HG03521 (cell line): ENCODE results near the gene AFMID.
A peak's percentile ranks its signal among the peaks of the same experiment; 100 is the strongest.
"Not testable (repeated sequence)": the region's sequence is repeated elsewhere in the genome, so short reads cannot be mapped to it uniquely, and the experiment has no call there.

Experiments used
- ATAC-seq: cut with Tn5 transposase; IDR thresholded peaks from one replicate; pipeline ENCODE4 v1.9.1; 2021; ENCODE audit warnings: mild to moderate bottlenecking, moderate library complexity; ENCODE audit not compliant: unreplicated experiment

The AFMID gene

GRCh38 chr17:78151514-78152008 lies 35.6 kb upstream of the AFMID start:
- no peak for ATAC-seq

- ATAC-seq = peak; percentile 41
Measured at GRCh38 chr17:78154903-78155811, 32.0 kb upstream of the AFMID start.

- ATAC-seq = no peak
Measured at GRCh38 chr17:78159575-78160158, 27.5 kb upstream of the AFMID start.

GRCh38 chr17:78163881-78164747 lies 23.0 kb upstream of the AFMID start:
- ATAC-seq = no peak

GRCh38 chr17:78164748-78165607 lies 22.2 kb upstream of the AFMID start:
- ATAC-seq = no peak

- ATAC-seq = no peak
Measured at GRCh38 chr17:78166416-78166815, 20.7 kb upstream of the AFMID start.

- peak; percentile 49 for ATAC-seq
Measured at GRCh38 chr17:78168242-78168902, 18.8 kb upstream of the AFMID start, which contains the start of gene SYNGR2. SYNGR2 (plus strand) TSS chr17:78168581; CDS start chr17:78168617, 36 bp downstream.

GRCh38 chr17:78168903-78169793 lies 18.0 kb upstream of the AFMID start:
- ATAC-seq = no peak

GRCh38 chr17:78170692-78171590 lies 16.2 kb upstream of the AFMID start:
- no peak for ATAC-seq

- ATAC-seq = not testable (repeated sequence)
Measured at GRCh38 chr17:78171591-78172248, 15.4 kb upstream of the AFMID start.

GRCh38 chr17:78172249-78173051 lies 14.7 kb upstream of the AFMID start:
- ATAC-seq = no peak

- peak; percentile 33 for ATAC-seq
Measured at GRCh38 chr17:78173097-78173715, 14.0 kb upstream of the AFMID start.

- no peak for ATAC-seq
Measured at GRCh38 chr17:78174346-78174869, 12.8 kb upstream of the AFMID start.

- no peak for ATAC-seq
Measured at GRCh38 chr17:78174870-78175642, 12.1 kb upstream of the AFMID start.

GRCh38 chr17:78175643-78175981 lies 11.6 kb upstream of the AFMID start:
- no peak for ATAC-seq
